Endothelial cell of umbilical vein (primary cell): ENCODE data around the gene JAGN1. TPM values are rescaled to one million over a fixed set of nuclear protein-coding genes. Genes with fewer than 3 reads are reported as not detected.

Source experiments
- BruUV-seq: library from RNA; stranded (reverse); fragments of 400-500 nt; replicated peaks from 2 replicates; lab custom pipeline; 2021; lab: Mats Ljungman, UMichigan
- CTCF ChIA-PET: fragments of 300-600, 350-600 bp; sonication (Branson Sonifier 250); formaldehyde crosslinking; loops from one replicate; lab custom pipeline; 2021; ENCODE audit warnings: antibody characterized with exemption, inconsistent platforms; lab: Charles Lee
- POLR2A ChIA-PET: fragments of 300-600, 350-600 bp; sonication (Branson Sonifier 250); formaldehyde crosslinking; loops from one replicate; lab custom pipeline; 2021; ENCODE audit warnings: antibody characterized with exemption, inconsistent platforms; lab: Charles Lee
- DNase-seq: peaks from one replicate; pipeline ENCODE4 v3.0.0-alpha.2; 2011; ENCODE audit warnings: low read depth, low spot score
- FAIRE-seq: peaks from 2 replicates; lab custom pipeline; 2011; peaks lifted over from hg19 to GRCh38; lab: Jason Lieb, UNC
- H2AFZ ChIP-seq: 2 replicates; pipeline ENCODE4 v1.6.0; 2012; ENCODE audit warnings: low read depth, low read length, control low read depth, inconsistent platforms
- H3K27ac ChIP-seq: 2 replicates; pipeline ENCODE4 v1.5.1; 2011; ENCODE audit warnings: low read depth, mild to moderate bottlenecking, control low read depth, low read length, moderate library complexity; ENCODE audit not compliant: insufficient read depth
- H3K27me3 ChIP-seq, 2 experiments: 2 replicates each; pipeline versions ENCODE4 v1.6.0 to v1.6.1; 2011; ENCODE audit warnings: low read length in 2 of 2, mixed read lengths in 1 of 2; ENCODE audit not compliant: control insufficient read depth in 2 of 2, insufficient read depth in 2 of 2
- H3K36me3 ChIP-seq, 2 experiments: 2 replicates in 1 of 2; 3 replicates in 1 of 2; pipeline ENCODE4 v1.5.1; 2011; ENCODE audit warnings: low read length in 2 of 2, mild to moderate bottlenecking in 1 of 2, moderate library complexity in 1 of 2; ENCODE audit not compliant: control insufficient read depth in 2 of 2, insufficient read depth in 2 of 2; ENCODE audit errors: extremely low read depth in 1 of 2
- H3K4me1 ChIP-seq: 3 replicates; pipeline ENCODE4 v1.5.1; 2011; ENCODE audit warnings: mild to moderate bottlenecking, low read length; ENCODE audit not compliant: control insufficient read depth, insufficient read depth; ENCODE audit errors: extremely low read depth
- H3K4me2 ChIP-seq: 2 replicates; pipeline ENCODE4 v1.6.1; 2011; ENCODE audit warnings: low read length, control low read depth, mixed read lengths; ENCODE audit not compliant: insufficient read depth
- H3K4me3 ChIP-seq, 3 experiments: fragments of 200-600 bp in 1 of 3; sonication (generic), shearing (Covaris generic) in 1 of 3; replicated peaks in 1 of 3; 2 replicates each; pipeline ENCODE4 v1.5.1; 2011 to 2016; ENCODE audit warnings: control low read depth in 3 of 3, low read length in 3 of 3, mild to moderate bottlenecking in 2 of 3, inconsistent platforms in 1 of 3, low read depth in 1 of 3, moderate library complexity in 1 of 3; ENCODE audit not compliant: insufficient read depth in 1 of 3
- H3K79me2 ChIP-seq: 2 replicates; pipeline ENCODE4 v1.6.0; 2012; ENCODE audit warnings: low read length, inconsistent platforms; ENCODE audit not compliant: control insufficient read depth, insufficient read depth
- H3K9ac ChIP-seq: replicated peaks from 2 replicates; pipeline ENCODE3; 2011; ENCODE audit warnings: low read length, control low read depth; ENCODE audit not compliant: insufficient read depth; ENCODE audit errors: extremely low read depth
- H3K9me1 ChIP-seq: replicated peaks from 3 replicates; pipeline ENCODE4 v1.6.0; 2011; ENCODE audit warnings: mild to moderate bottlenecking, low read length; ENCODE audit not compliant: control insufficient read depth, insufficient read depth; ENCODE audit errors: extremely low read depth
- H3K9me3 ChIP-seq: replicated peaks from 2 replicates; pipeline ENCODE4 v1.5.1; 2012; ENCODE audit warnings: low read length, inconsistent platforms; ENCODE audit not compliant: control insufficient read depth, insufficient read depth
- H4K20me1 ChIP-seq: replicated peaks from 2 replicates; pipeline ENCODE3; 2011; ENCODE audit warnings: mild to moderate bottlenecking, low read length; ENCODE audit not compliant: control insufficient read depth, insufficient read depth; ENCODE audit errors: extremely low read depth
- EZH2 ChIP-seq: IDR thresholded peaks from 2 replicates; pipeline ENCODE4 v1.6.1; 2012; ENCODE audit warnings: borderline replicate concordance, low read depth, mild to moderate bottlenecking, moderate library complexity, low read length, inconsistent platforms; ENCODE audit not compliant: severe bottlenecking
- FOS ChIP-seq: IDR thresholded peaks from 2 replicates; pipeline ENCODE4 v1.6.1; 2011; ENCODE audit warnings: mild to moderate bottlenecking, low read length, moderate library complexity, borderline replicate concordance; ENCODE audit not compliant: insufficient read depth
- GATA2 ChIP-seq: IDR thresholded peaks from 2 replicates; pipeline ENCODE4 v1.7.0; 2011; ENCODE audit warnings: low read depth, mild to moderate bottlenecking, moderate library complexity, mixed read lengths, low read length; ENCODE audit not compliant: insufficient read length, insufficient read depth
- JUN ChIP-seq: IDR thresholded peaks from 2 replicates; pipeline ENCODE4 v1.6.1; 2011; ENCODE audit warnings: borderline replicate concordance, low read depth; ENCODE audit not compliant: insufficient read length, insufficient read depth
- MAX ChIP-seq: IDR thresholded peaks from 2 replicates; pipeline ENCODE4 v1.6.1; 2011; ENCODE audit not compliant: insufficient read depth, insufficient read length
- MYC ChIP-seq: IDR thresholded peaks from one replicate; pipeline ENCODE4 v1.6.1; 2011; ENCODE audit warnings: mild to moderate bottlenecking, low read depth, low read length
- POLR2A ChIP-seq: IDR thresholded peaks from 2 replicates; pipeline ENCODE4 v1.6.1; 2012; ENCODE audit warnings: low read depth, mild to moderate bottlenecking, control low read depth, low read length
- POLR2AphosphoS5 ChIP-seq: IDR thresholded peaks from 2 replicates; pipeline ENCODE4 v1.6.1; 2012; ENCODE audit warnings: low read depth, mild to moderate bottlenecking, control low read depth, low read length, moderate library complexity; ENCODE audit not compliant: insufficient read depth
- dilution Hi-C: fragments of 300-500 bp; cut with MboI; formaldehyde crosslinking; loops from one replicate; pipeline ENCODE4 v1.15.0; 2019; ENCODE audit warnings: low sequenced_read_pairs; ENCODE audit not compliant: extremely low pct_ligation_motif_present
- intact Hi-C: fragments of 100-400 bp; cut with micrococcal nuclease; formaldehyde crosslinking; loops from one replicate; pipeline ENCODE4 v1.10.0; 2022
- polyA plus RNA-seq, 4 experiments: library from polyadenylated mRNA; depleted of rRNA in 3 of 4; stranded (reverse) in 3 of 4; unstranded in 1 of 4; fragments of >200 nt; gene quantifications; 2 replicates each; pipeline versions ENCODE4 v1.2.1 to v1.2.3, GENCODE V29; 2011 to 2012; ENCODE audit warnings: missing spikeins in 1 of 4
- total RNA-seq: library from RNA; stranded (reverse); gene quantifications from 2 replicates; pipeline ENCODE4 v1.2.3, GENCODE V29; 2021
- TF ChIP-seq, protein P1 (sequence below), 2 donors: IDR thresholded peaks; 1 replicate in 1 of 2; 2 replicates in 1 of 2; pipeline ENCODE4 v1.5.1; 2011; ENCODE audit warnings: low read length in 2 of 2, mild to moderate bottlenecking in 2 of 2, moderate library complexity in 2 of 2, control low read depth in 1 of 2, inconsistent platforms in 1 of 2, low read depth in 1 of 2; ENCODE audit not compliant: insufficient read depth in 1 of 2; ENCODE audit errors: extremely low read depth in 1 of 2

JAGN1 gene
- total and polyA plus RNA-seq, 2 donors (not counting 3 experiments of a cell fraction or from before 2014, with no cell fraction given), result 29.6 to 46.5 TPM

GRCh38 chr3:9889405-9889804 lies 1.0 kb upstream of the JAGN1 start:
- TF ChIP-seq POLR2A, result no peak
- TF ChIP-seq POLR2AphosphoS5, result no peak
- TF ChIP-seq EZH2, result no peak
- TF ChIP-seq GATA2, result no peak
- TF ChIP-seq, protein P1, sequence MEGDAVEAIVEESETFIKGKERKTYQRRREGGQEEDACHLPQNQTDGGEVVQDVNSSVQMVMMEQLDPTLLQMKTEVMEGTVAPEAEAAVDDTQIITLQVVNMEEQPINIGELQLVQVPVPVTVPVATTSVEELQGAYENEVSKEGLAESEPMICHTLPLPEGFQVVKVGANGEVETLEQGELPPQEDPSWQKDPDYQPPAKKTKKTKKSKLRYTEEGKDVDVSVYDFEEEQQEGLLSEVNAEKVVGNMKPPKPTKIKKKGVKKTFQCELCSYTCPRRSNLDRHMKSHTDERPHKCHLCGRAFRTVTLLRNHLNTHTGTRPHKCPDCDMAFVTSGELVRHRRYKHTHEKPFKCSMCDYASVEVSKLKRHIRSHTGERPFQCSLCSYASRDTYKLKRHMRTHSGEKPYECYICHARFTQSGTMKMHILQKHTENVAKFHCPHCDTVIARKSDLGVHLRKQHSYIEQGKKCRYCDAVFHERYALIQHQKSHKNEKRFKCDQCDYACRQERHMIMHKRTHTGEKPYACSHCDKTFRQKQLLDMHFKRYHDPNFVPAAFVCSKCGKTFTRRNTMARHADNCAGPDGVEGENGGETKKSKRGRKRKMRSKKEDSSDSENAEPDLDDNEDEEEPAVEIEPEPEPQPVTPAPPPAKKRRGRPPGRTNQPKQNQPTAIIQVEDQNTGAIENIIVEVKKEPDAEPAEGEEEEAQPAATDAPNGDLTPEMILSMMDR (IDR thresholded peaks at IDR 0.05; ENCODE audit: extremely low read depth in 1 of 2, insufficient read depth in 1 of 2, low read depth in 1 of 2, low read length in 2 of 2), result no peak
- no peak for TF ChIP-seq FOS
- no peak for TF ChIP-seq MYC
- TF ChIP-seq MAX, result no peak
- no peak for TF ChIP-seq JUN
- peaks cover 4 to 9% of the 10 kb centered on the region in 2 experiments for H3K36me3 ChIP-seq
- no peak overlapping the region for H3K9ac ChIP-seq
- H3K9me1 ChIP-seq, result no peaks in the 10 kb centered on the region
- no TSS peak for BruUV-seq
- no peaks in the 10 kb centered on the region for H3K9me3 ChIP-seq
- H3K79me2 ChIP-seq, result peaks cover 27% of the 10 kb centered on the region
- H3K27me3 ChIP-seq, result no peaks in the 10 kb centered on the region
- no peak for DNase-seq
- peaks cover 29% of the 10 kb centered on the region for H3K4me1 ChIP-seq
- intact Hi-C loops (no loop called here), dilution Hi-C loops (no loop called here)
- H3K4me3 ChIP-seq, result no peak overlapping the region
- no peak overlapping the region for H3K27ac ChIP-seq
- POLR2A ChIA-PET, result no interaction called here
- H3K4me2 ChIP-seq, result no peak overlapping the region
- no peak for FAIRE-seq
- H4K20me1 ChIP-seq, result no peaks in the 10 kb centered on the region
- CTCF ChIA-PET, result no interaction called here
- H2AFZ ChIP-seq, result no peak overlapping the region
